Measurements from ENCODE around the gene PDPN. TPM values are rescaled to one million over a fixed set of nuclear protein-coding genes. Genes with fewer than 3 reads are reported as not detected.

The PDPN gene
- total RNA-seq, 4 donors from 2014 or later = 3.9 to 21.4 (median 14.3) TPM

DNA sequence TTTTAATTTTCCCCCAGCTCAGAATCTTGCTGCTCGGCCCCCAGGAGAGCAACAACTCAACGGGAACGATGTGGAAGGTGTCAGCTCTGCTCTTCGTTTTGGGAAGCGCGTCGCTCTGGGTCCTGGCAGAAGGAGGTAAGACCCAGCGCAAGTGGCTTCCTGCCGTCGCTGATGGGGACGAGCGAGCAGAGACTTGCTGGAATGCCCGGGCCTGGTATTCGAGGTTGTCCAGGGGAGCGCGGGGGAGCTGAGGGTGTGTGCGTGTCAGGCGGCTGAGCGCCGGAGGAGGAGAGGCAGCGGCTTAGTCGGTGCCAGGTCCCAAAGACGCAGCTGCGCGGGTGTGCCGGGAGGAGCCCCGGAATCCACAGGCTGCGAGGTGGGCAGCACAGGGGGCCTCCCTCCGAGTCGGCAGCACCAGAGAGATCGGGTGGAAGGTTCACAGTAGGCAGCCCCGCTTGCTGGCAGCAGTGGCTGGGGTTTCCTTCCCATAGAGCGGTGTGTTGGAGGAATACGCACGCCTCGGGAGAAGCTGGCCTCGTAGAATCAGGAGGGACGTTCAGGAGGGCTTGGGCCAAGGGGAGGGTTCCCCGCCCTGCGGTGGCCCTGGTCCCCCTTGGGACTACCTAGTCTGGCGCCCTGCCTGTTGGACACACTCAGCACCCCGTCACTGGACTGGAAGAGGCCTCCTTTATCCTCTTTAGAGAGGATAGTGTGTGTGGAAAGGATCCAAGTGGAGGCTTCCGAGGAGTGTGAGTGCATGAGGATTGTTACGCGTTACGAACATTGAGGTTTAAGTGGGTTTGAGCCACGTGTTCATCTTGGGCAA lies 547 bp downstream of the PDPN start:
- Histone ChIP-seq H3K27ac (peak overlapping the region in 2 of 3 donors; percentile 22 to 43), H3K4me1 (peaks cover 4% of the 10 kb centered on the region in 2 donors), H3K27me3 (peaks cover 3% of the 10 kb centered on the region), H3K9me3 (no peaks in the 10 kb centered on the region), H3K36me3 (no peaks in the 10 kb centered on the region), H3K4me3 (replicated peaks in 1 of 3) (no peak overlapping the region)
- TF ChIP-seq, protein P1, sequence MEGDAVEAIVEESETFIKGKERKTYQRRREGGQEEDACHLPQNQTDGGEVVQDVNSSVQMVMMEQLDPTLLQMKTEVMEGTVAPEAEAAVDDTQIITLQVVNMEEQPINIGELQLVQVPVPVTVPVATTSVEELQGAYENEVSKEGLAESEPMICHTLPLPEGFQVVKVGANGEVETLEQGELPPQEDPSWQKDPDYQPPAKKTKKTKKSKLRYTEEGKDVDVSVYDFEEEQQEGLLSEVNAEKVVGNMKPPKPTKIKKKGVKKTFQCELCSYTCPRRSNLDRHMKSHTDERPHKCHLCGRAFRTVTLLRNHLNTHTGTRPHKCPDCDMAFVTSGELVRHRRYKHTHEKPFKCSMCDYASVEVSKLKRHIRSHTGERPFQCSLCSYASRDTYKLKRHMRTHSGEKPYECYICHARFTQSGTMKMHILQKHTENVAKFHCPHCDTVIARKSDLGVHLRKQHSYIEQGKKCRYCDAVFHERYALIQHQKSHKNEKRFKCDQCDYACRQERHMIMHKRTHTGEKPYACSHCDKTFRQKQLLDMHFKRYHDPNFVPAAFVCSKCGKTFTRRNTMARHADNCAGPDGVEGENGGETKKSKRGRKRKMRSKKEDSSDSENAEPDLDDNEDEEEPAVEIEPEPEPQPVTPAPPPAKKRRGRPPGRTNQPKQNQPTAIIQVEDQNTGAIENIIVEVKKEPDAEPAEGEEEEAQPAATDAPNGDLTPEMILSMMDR (IDR thresholded peaks at IDR 0.05) = no peak
- no peak for TF ChIP-seq POLR2A (IDR thresholded peaks at IDR 0.05)
- 11 to 18% methylated on average over 18 to 45 of the region's 47 CpGs for WGBS, 2 donors
- intact Hi-C loops (cut with DNase I) = no loop called here
- peak in 1 of 2 donors; percentile 12 for DNase-seq

DNA sequence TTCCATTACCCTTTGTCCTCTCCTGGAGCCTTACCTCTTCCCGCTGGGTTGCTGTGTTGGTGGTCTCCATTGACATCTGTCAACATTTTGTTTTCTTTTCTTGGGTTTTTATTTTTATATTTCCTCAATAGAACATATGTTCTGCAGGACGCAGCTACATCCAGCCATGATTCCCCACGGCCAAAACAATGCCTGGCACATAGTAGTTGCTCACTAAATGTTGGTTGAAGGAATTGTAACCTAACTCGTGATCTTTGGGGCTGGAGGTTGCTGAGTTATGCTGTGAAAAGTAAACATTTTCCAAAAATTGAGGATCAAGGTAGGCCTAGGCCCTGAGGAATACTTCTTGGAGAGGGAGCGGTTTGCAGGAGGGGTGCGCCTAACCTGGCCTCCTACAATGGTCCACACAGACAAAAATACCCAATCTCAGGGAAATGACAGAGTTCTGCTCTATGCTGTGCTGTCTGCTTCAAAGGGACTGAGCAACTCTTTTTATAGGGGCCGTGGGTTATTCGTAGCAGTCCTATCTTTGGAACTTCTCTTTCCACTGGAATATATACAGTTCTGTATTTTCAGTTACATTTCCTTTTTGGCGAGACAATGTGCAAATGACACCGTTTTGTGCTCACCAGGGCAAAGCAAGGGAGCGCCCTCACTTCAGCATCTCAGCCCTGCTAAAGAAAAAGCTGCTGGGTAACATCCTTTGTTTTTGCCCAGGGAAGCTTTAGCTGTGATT lies 1.4 kb downstream of the PDPN start:
- intact Hi-C loops (cut with DNase I) = no loop called here
- Histone ChIP-seq H3K9me3 (no peaks in the 10 kb centered on the region), H3K4me3 (replicated peaks in 1 of 3) (no peak overlapping the region), H3K4me1 (peaks cover 4 to 7% of the 10 kb centered on the region in 2 donors), H3K27me3 (peaks cover 3% of the 10 kb centered on the region), H3K27ac (peak overlapping the region in 1 of 3 donors; percentile 43), H3K36me3 (no peaks in the 10 kb centered on the region)
- WGBS, 2 donors = 81 to 84% methylated on average over 11 of the region's 11 CpGs
- no peak for DNase-seq
- TF ChIP-seq, protein P1 (IDR thresholded peaks at IDR 0.05) = no peak
- no peak for TF ChIP-seq POLR2A (IDR thresholded peaks at IDR 0.05)

DNA sequence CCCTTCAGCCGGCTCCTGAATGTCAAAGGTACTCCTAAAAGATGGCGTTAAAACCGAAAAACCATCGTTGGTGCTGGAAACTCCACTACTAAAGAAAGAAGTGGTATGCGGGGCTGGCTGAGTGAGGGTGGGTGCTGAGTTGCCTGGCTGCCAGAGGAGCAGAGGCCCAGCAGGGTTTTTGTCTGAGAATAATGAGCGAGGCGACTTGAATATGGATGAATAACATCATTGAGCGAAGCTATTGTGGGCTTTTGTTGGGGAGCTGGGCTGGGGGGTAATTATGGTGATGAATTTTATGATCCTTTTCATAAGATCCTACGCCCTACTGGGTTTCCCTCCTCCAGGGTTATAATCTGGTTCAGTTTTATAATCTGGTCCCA lies 2.0 kb downstream of the PDPN start:
- Histone ChIP-seq H3K9me3 (no peaks in the 10 kb centered on the region), H3K27me3 (peaks cover 3% of the 10 kb centered on the region), H3K4me3 (replicated peaks in 1 of 3) (no peak overlapping the region), H3K4me1 (peaks cover 4 to 7% of the 10 kb centered on the region in 2 donors), H3K27ac (no peak overlapping the region), H3K36me3 (no peaks in the 10 kb centered on the region)
- DNase-seq = no peak
- intact Hi-C loops (cut with DNase I) = no loop called here
- TF ChIP-seq, protein P1 (IDR thresholded peaks at IDR 0.05) = no peak
- no peak for TF ChIP-seq POLR2A (IDR thresholded peaks at IDR 0.05)
- WGBS, 2 donors = 73 to 76% methylated on average over 9 of the region's 9 CpGs

DNA sequence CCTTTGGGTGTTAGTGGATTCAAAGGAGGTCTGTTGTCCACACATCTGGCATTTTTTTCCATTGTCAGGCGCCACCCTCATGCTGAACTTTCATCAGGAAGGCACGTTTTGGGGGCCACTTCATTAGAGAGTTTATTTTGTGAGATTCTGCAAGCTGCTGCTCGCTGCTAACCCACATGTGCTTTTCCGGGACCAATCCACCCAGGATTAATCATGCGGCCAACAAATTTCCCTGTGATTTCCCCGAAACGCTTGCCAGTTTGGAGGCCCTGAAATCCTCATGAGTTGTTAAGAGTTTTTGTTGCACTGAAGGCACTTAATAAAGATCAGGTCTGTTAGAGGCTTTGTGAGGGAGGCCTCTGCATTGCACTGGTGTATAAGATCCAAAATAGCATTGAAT lies 2.4 kb downstream of the PDPN start:
- H3K4me3 ChIP-seq (replicated peaks in 1 of 3) = no peak overlapping the region
- intact Hi-C loops (cut with DNase I) = no loop called here
- H3K27me3 ChIP-seq = peaks cover 3% of the 10 kb centered on the region

More for the DNA sequence above, 2.4 kb downstream of the PDPN start:
- DNase-seq = no peak
- Histone ChIP-seq H3K27ac (no peak overlapping the region), H3K9me3 (no peaks in the 10 kb centered on the region), H3K4me1 (peaks cover 4 to 7% of the 10 kb centered on the region in 2 donors), H3K36me3 (no peaks in the 10 kb centered on the region)
- WGBS, 2 donors = 79% methylated on average over 7 of the region's 7 CpGs
- TF ChIP-seq, protein P1 (IDR thresholded peaks at IDR 0.05) = no peak
